ENCODE measurements around the gene LIPM.

DNA sequence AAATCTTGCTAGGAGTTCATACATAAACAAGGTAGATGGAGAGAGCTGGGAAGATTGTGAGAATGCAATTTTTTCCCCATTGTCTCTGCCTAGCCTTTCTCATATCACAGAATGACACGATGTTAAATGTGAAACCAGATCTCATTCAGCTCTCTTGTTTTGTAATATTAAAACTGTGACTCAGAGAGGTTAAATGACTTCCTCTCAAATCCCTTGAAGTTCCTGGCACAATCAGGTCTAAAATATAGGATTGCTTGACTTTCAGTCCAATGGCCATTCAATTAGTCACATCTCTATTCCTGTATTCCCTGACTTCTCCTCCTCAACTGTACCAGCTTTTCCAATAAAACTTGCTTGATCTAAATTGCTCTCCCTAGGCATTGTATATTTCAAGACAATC, 46.0 kb downstream of the LIPM start:
- no peak for TF ChIP-seq EZH2 (IDR thresholded peaks at IDR 0.05; ENCODE audit: low read length)
- TF ChIP-seq, protein P1, sequence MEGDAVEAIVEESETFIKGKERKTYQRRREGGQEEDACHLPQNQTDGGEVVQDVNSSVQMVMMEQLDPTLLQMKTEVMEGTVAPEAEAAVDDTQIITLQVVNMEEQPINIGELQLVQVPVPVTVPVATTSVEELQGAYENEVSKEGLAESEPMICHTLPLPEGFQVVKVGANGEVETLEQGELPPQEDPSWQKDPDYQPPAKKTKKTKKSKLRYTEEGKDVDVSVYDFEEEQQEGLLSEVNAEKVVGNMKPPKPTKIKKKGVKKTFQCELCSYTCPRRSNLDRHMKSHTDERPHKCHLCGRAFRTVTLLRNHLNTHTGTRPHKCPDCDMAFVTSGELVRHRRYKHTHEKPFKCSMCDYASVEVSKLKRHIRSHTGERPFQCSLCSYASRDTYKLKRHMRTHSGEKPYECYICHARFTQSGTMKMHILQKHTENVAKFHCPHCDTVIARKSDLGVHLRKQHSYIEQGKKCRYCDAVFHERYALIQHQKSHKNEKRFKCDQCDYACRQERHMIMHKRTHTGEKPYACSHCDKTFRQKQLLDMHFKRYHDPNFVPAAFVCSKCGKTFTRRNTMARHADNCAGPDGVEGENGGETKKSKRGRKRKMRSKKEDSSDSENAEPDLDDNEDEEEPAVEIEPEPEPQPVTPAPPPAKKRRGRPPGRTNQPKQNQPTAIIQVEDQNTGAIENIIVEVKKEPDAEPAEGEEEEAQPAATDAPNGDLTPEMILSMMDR (optimal IDR thresholded peaks at IDR 0.05 in 1 of 3, IDR thresholded peaks at IDR 0.05 in 1 of 3, conservative IDR thresholded peaks at IDR 0.05 in 1 of 3; ENCODE audit: extremely low read depth in 1 of 3, insufficient read depth in 2 of 3, low read length in 3 of 3), result no peak

Data from keratinocyte (primary cell).